DND-41 (cell line): ENCODE results near the gene PHOSPHO1.

Experiments used
- CTCF ChIP-seq: IDR thresholded peaks from 2 replicates; pipeline ENCODE4 v1.5.1; 2012; ENCODE audit warnings: borderline replicate concordance, low read length, moderate library complexity, mild to moderate bottlenecking; ENCODE audit not compliant: poor library complexity, severe bottlenecking; ENCODE audit errors: extremely low read depth
- EZH2 ChIP-seq: IDR thresholded peaks from 3 replicates; pipeline ENCODE4 v1.6.1; 2012; ENCODE audit warnings: borderline replicate concordance, low read depth, mild to moderate bottlenecking, moderate library complexity, low read length, inconsistent platforms; ENCODE audit not compliant: severe bottlenecking

- TF ChIP-seq CTCF (no peak), EZH2 (no peak)
These were observed 39.7 kb downstream of the PHOSPHO1 start for GRCh38 chr17:49190932-49191331.
